HG03354 (cell line): ENCODE results near the gene PAQR5.

Experiments used
- ATAC-seq: cut with Tn5 transposase; IDR thresholded peaks from one replicate; pipeline ENCODE4 v1.9.1; 2021; ENCODE audit warnings: mild to moderate bottlenecking; ENCODE audit not compliant: unreplicated experiment, poor library complexity, severe bottlenecking

Gene PAQR5, protein sequence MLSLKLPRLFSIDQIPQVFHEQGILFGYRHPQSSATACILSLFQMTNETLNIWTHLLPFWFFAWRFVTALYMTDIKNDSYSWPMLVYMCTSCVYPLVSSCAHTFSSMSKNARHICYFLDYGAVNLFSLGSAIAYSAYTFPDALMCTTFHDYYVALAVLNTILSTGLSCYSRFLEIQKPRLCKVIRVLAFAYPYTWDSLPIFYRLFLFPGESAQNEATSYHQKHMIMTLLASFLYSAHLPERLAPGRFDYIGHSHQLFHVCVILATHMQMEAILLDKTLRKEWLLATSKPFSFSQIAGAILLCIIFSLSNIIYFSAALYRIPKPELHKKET

DNA sequence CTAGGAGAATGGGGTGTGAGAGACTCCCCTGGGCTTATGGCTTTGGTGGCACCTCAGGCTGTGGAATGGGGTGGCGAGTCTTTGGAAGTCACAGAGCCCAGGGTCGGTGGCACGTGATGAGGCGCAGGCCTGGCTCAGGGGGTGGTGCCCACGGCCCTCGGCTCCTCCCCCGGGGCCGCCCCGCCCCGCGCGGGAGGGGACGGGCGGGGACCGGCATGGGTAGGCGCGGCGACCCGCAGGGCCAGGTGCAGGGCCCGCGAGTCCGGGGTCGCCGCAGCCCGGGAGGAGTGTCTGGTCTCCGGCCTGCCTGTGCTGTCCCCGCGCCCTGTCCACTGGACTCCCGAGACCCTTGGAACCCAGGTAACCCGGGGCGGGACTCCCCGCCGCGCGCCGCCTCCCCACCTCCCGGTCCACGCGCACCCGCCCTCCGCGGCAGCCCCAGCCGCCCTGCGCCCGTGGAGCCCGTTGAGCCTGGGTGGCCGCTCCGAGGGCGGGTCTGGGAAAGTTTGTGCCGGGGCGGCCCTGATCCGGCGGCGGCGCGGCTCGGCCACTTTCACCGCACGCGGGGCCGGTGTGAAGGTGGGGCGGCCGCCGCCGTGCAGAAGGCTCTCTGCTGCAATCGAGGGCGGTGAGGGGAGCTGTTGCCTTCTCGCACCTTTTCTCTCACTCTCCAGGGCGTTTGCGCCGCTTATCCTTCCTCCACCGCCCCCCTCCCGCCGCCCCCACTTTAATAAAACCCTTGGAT lies at the start of gene PAQR5:
PAQR5 (plus strand) TSS at position 216 of the 745 bp plus-strand sequence. CDS start 61,169 bp downstream, outside the sequence.
- ATAC-seq, result no peak

DNA sequence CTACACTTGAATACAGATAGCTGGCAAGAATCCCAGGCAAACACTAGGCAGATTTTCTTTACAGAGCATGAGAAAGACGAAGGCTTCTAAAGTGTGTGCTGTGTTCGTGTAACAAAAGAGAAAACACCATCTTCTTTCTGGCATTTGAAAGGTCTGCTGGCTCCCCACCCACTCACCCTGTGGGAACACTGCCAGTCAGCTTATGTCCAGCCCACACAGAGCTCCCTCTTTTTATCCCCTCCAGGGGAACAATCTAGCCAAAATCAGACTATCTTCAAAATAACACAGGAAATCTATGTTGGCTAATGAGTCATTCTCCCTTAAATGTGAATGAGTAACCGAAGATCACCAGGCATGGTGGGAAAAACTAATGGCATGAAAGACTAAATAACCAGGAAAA lies 45.6 kb upstream of the PAQR5 start:
- no peak for ATAC-seq

DNA sequence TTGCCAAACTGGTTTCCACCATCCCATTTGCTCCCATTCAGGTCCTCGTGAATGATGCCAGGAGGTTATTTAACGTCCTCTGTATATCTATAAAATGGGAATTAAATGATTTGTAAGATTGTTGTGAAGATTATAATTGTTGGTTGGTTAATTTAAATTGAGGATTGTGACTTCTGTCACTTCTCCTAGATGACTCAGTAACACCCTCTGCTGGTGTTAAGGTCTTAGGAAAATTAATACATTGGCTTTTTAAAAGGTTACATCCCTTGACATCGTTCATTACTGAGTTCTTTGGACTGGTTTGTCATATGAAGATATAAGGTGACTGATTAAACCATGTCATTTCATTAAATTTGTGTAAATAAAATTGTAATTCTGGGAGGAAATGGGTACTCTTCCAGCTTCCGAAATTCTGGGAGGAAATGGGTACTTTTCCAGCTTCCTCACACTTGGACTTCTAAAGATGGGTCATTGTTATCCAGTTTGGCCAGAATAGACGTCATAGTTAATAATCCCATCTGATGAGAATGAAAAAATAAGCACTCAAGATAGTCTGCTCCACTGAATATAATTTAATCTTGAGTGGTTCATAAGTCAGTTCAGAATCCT lies 33.3 kb upstream of the PAQR5 start:
- no peak for ATAC-seq

DNA sequence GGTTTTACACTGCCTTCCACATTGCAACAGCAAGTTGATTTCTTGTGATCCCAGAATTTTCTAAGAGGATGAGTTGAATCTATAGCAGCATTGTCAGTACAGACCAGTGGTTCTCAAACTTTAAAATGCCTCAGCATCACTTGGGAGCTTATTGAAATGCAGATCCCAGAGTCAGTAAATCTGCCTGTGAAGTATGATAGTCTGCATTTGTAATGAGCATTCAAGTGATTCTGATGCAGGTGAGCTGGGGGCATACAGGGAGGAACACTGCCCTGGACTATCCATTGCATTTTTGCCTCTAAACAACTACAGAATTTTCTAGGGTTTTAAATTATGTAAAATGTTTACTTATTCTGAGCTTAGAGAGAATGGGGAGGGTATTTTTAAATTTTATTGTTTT lies 27.5 kb upstream of the PAQR5 start:
- no peak for ATAC-seq

DNA sequence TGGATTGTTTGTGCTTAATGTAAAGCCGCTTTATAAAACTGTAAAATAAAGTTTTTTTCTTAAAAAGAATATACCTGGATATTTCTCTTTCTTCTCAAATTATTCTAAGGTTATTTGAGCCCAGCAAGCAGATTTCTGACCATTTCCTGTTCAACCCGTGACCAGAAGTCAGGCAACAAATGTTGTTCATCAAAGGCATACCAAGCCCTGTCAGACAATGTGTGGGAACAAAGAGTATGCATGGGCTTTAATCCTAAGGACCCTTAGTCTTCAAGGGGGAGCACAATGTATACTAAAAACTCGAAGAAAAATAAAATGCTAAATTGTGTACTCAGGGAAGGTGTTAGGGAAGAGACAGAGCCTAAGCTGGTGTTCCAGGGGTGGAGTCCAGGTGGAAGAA lies 26.6 kb upstream of the PAQR5 start:
- ATAC-seq, result no peak

DNA sequence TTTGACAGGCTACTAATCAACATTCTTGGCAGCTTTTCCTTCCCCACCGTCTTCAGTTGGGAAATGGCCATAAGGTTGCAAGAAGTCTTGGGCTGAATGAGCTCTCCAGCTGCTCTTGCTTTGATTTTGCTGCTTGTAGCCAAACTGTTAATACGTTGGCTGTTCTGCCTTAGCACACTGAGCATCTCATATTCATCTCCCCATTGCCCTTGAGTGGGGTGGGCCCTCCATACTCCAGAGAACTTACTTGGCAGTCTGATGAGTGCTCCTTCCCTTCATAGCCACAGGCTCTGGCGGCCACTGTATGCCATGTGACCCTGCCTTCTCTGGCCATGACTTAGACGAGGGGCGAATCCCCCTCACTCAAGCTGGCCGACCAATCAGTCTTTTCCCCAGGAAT lies 25.8 kb upstream of the PAQR5 start:
- ATAC-seq, result no peak

DNA sequence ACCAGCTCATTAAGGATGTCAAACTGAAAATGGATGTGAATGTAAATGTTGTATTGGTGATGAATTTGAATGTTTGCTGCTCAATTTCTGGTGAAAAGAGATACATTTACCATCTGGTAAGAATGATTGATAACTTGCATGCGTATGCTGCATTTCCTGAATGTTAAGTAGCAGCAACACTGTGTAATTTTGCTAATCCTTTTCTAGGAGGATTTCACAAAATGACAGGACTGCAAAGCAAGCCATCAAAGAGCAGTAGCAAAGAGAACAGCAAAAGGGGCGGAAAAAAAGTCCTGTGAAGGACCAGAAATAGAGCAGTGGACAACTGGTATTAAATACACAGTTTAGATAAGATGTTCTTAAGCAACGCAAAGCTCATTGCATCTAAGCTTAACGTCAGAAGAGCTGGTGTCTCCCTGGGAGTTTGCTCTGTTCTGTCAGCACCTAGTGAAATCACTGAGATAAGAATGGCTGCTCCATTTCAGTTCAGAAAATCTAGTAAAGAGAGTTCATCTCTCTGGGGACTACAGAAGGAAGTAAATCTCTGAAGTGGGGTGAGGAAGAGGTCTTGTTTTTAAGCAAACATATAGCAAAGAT lies 23.5 kb upstream of the PAQR5 start:
- no peak for ATAC-seq

DNA sequence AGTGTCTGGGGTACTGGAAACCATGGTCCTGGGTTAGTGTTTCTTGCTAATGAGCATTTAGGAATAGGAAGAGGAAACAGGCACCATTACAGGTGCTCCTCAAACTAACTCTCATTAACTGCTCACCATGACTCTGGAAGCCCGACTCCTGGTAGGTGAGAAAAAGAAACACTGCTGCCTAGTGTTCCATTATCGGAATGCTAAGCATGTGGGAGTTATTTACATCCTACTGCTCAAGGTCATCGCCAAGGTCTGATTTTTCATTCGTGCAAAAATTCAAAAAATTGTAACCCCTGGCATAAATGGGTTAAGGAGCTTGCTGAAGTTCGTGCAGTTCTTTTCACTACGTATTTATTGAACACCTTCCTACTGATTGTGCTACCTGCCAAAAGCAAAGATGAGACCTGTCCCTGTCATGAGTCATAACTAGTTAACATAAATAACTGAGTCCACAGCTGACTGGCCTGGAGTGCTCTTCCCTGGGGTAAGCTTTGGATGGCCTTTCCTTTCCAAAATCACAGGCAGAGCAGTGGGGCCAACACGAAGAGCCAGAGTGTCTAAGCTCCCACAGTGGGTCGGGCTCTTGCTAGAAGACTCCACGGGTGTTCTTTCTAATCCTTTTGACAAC lies 22.7 kb upstream of the PAQR5 start:
- no peak for ATAC-seq

DNA sequence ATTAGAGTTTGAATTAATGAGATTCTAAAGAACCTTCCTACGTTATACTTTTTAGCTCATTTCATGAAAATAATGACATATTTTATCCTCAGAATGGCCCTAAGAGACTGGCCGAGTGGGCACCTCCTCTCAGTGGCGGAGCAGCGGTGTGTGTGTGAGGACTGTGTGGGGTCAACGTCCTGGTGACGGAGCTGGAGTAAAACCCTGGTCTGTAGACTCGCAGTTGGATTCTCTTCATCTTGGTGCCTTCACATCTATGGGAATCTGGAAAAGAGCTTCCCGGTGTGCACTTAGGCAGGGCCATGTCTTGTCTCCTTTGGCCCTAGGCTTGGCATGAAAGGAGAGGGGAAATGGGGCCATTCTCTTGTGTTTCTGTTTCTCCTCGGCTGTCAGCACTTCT lies 21.4 kb upstream of the PAQR5 start:
- no peak for ATAC-seq

DNA sequence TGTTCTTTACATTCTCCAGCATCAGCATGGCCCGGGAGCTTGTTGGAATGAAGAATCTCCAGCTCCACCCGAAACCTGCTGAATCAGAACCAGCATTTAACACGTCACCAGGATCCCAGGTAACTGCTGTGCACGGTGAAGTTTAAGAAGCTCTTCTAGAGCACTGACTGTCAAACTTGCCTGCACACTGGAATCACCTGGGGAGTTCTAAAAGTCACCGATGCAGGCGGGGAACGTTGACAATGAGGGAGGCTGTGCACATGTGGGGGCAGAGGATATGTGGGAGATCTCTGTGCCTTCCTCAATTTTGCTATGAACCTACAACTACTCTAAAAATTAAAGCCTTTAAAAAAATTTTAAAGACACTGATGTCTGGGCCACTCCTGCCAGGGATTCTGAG lies 19.1 kb upstream of the PAQR5 start:
- no peak for ATAC-seq

DNA sequence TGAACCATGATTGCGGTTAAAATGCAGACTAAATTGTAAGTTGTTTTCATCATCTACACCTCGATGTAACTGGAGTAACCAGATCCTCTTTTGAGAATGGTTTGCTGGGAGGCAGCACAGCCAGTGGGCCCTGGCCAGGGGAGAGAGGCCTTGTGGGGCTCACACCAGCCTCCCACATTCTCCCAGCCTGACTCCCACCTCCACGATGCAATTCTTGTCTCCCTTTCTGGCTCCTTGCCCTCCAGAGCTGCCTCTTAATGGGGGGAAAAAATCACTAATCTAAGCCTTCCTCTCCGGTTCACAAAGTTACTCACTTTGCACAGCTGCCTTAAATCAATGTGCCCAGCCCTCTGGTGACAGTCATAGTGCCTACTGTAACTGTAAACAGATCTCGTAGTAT lies 17.9 kb upstream of the PAQR5 start:
- ATAC-seq, result no peak

DNA sequence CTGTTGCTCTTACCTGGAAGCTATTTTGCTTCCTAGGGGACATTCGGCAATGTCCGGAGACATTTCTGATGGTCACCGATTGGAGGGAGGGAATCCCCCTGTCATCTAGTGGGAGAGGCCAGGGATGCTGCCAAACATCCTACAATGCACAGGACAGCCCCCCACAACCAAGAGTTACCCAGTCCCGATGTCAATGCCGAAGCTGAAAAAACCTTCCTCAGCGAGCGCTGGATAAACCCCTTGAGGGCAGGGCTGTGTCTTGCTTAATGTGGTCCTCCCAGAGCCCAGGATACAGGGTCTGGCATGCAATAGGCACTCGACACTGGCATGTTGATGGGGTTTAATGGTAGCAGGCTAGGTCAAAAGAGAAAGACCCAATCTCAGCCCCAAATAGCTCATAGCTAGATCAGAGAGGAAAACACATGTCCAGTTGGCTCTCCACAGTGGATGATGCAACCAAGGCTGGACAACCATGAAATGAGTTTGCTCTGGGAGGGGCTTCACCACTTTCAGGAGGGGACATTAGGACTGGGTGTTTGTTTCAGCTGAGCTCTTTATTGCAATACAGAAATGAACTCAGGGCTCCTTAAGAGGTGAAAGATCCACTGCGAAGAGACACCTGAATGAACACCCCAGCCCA lies 16.5 kb upstream of the PAQR5 start:
- no peak for ATAC-seq

DNA sequence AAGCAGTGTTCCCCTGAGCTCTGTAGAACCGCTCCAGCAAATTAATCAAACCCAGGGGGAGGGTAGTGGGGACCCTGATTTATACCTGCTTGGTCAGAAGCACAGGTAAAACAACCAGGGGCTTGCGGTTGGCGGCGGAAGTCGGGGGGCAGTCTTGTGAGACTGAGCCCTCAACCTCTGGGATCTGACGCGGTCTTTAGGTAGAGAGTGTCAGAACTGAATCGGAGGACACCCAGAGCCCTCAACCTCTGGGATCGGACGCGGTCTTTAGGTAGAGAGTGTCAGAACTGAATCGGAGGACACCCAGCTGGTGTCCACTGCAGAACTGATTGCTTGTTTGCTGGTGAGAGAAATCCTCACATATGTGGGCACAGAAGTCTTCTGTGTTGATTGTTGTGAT lies 12.9 kb upstream of the PAQR5 start:
- no peak for ATAC-seq

DNA sequence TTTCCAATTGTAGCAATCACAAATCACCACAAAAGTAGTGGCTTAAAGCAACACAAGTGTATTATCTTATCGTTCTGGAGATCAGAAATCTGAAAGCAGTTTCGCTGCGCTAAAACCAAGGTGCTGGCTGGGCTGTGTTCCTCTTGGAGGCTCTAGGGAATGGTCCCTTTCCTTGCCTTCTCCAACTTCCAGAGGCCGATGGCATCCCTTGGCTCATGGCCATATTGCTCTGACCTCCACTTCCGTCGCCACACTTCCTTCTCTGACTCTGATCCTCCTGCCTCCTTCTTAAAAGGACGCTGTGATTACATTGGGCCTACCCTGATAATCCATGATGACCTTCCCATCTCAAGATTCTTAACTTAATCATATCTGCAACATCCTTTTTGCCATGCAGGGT lies 10.7 kb upstream of the PAQR5 start:
- no peak for ATAC-seq

DNA sequence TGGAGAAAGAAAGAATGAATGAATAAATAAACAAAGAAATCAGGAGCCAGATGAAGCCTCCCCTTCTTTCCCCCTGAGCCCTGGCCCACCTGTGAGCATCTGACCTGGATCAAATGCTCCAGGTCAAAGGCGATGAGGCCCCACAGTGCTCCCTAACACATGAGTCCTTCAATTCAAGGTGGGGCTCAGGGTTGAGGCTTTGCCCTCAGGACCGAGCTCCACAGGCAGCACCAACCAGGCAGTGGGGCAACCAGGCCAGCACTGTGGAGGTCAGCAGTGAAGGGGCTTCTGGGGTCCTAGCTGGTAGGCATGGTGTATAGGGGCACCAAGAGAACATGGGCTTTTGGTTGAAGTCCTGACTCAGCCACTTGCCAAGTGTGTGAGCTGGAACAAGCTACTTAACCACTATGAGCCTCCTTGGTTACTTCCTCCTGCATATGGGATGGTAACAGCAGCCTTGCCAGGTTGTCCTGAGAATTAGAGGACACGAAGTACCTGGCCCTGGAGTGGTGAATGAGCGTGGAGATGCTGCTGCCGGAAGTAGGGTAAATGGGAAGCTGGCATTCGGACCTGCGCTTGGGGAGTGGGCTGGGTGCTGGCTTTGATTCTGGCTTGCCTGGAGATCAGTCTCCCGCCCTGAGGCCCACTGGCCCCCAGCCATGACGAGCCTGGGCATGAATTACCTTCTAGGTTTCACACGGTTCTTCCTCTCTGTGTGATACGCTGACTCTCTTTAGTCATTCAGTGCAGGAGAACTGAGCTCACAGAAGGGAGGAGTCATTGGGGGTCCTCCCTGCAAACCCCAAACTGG lies 10.0 kb upstream of the PAQR5 start:
- ATAC-seq, result no peak

DNA sequence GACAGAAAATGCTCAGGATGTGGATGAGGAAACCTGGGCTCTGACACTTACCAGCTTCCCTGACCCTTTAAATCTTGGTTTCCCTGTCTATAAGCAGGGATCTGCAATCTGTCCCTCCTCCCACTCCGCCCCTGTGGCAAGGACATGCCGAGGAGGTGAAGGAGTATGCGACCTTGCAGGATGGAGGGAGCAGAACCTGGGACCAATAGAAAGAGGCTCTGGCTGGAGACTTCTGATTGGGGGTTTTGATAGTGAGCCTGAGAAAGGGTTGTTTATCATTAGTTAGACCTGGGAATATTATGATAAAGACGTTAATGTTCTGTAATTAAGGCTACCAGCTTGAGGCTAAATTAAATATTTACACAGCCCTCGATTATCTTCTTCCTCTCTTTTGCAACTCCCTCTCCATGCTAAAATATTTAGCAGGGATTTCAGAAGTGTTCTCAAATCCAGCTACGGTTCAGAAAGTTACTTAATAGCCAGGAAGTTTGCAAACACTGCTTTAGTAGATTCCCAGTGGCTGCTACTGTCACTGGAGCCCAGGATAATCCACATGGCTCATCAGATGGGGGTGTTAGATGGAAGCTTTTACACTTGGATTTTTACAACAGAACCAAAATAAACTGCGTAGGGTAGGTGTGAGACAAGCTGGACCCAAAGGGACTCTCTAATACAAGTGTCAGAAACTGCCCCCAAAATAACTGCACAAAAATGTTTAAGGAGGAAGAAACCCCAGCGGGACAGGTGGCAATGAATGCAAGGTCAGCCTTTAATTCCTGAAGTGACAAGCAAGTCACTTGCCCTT lies 9.2 kb upstream of the PAQR5 start:
- ATAC-seq, result no peak

DNA sequence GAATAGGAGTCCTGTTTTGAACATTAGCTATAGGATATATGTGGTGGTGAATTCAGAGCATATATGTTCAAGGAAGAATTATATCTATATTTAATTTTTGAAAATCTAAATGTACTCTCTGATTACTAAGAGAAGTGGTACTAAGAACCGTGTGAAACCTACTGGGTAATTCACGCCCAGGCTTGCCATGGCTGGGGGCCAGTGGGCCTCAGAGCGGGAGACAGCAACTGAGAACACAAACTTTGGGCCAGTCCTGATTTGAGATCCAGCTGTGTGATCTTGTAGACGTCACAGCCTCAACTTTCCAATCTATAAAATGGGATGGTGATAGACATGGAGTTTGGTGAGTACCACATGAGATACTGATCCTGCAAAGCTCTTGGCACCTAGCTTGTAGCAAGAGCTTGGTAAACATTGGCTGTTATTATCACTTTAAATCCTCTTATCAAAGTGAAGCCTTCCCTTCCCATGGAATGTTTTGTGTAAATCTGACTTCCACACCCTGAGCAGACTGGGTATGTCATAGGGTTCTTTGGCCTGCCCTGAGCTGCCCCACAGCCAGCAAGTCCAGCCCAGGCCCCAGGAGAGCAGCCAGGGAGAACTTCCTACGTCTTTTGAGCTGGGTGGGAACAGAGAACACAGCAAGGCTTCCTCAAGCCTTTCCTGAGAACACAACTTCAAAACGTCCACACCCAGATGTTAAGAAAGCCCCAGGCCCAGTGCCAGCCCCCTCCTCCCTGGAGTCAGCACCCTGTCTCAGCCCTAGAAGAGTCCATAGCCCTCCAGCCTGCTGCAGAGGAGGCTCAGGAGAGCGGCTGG lies 8.2 kb upstream of the PAQR5 start:
- ATAC-seq, result no peak
